ENCODE data around the gene LSM7. TPM values are rescaled to one million over a fixed set of nuclear protein-coding genes. Genes with fewer than 3 reads are reported as not detected.

Gene LSM7
- polyA plus RNA-seq, 3 donors: 98.6 to 312 (median 132) TPM

- H3K27ac ChIP-seq (ENCODE audit: low read depth in 1 of 2, low read length in 2 of 2): peak overlapping the region; percentile 71 to 96
- Mint-ChIP-seq H3K4me3 (peak overlapping the region; percentile 70 to 75), H3K9me3 (peaks cover 0 to 7% (median 0%) of the 10 kb centered on the region in 7 donors), H3K27ac (peak overlapping the region; percentile 84 to 96 (median 91)), H3K4me1 (peaks cover 46% of the 10 kb centered on the region), H3K27me3 (ENCODE audit: low read depth in 3 of 3) (peaks cover 0 to 5% (median 2%) of the 10 kb centered on the region in 3 donors), H3K36me3 (peaks cover 29 to 55% of the 10 kb centered on the region in 2 donors)
- no peaks in the 10 kb centered on the region for H3K27me3 ChIP-seq (ENCODE audit: control insufficient read depth in 2 of 2, insufficient read depth in 2 of 2, low read length in 2 of 2)
- TF ChIP-seq, protein P1, sequence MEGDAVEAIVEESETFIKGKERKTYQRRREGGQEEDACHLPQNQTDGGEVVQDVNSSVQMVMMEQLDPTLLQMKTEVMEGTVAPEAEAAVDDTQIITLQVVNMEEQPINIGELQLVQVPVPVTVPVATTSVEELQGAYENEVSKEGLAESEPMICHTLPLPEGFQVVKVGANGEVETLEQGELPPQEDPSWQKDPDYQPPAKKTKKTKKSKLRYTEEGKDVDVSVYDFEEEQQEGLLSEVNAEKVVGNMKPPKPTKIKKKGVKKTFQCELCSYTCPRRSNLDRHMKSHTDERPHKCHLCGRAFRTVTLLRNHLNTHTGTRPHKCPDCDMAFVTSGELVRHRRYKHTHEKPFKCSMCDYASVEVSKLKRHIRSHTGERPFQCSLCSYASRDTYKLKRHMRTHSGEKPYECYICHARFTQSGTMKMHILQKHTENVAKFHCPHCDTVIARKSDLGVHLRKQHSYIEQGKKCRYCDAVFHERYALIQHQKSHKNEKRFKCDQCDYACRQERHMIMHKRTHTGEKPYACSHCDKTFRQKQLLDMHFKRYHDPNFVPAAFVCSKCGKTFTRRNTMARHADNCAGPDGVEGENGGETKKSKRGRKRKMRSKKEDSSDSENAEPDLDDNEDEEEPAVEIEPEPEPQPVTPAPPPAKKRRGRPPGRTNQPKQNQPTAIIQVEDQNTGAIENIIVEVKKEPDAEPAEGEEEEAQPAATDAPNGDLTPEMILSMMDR (IDR thresholded peaks at IDR 0.05): peak; percentile 99
- peaks cover 29 to 40% of the 10 kb centered on the region in 2 donors for H3K36me3 ChIP-seq (replicated peaks in 1 of 2; ENCODE audit: control insufficient read depth in 1 of 2, insufficient read depth in 2 of 2, low read length in 2 of 2)
- intact Hi-C loops (cut with micrococcal nuclease): loop anchor here (1.0 to 10.0 kb wide), 5 partner anchors 35 to 341 kb away; partner anchors contain the start of genes DOT1L (in 1 of the 2), LSM7 (in 1 of the 2), PLEKHJ1 (in 1 of the 2) and SF3A2 (in 1 of the 2)
- H3K9ac ChIP-seq (ENCODE audit: insufficient read depth, low read length, poor library complexity, severe bottlenecking): peak overlapping the region; percentile 33
- no peaks in the 10 kb centered on the region for H3K9me3 ChIP-seq (replicated peaks in 1 of 2; ENCODE audit: control insufficient read depth in 1 of 2, insufficient read depth in 1 of 2, low read length in 2 of 2)
- H3K79me2 ChIP-seq (ENCODE audit: insufficient read depth, low read length): peaks cover 78% of the 10 kb centered on the region
- peaks cover 43 to 58% of the 10 kb centered on the region in 2 donors for H3K4me1 ChIP-seq (ENCODE audit: control insufficient read depth in 1 of 2, insufficient read depth in 2 of 2, low read length in 2 of 2)
- DNase-seq: peak; percentile 76 to 81 (median 79)
- H2AFZ ChIP-seq (ENCODE audit: insufficient read depth, low read depth, low read length, poor library complexity, severe bottlenecking): no peak overlapping the region
- H4K20me1 ChIP-seq (ENCODE audit: insufficient read depth, low read length): peaks cover 84% of the 10 kb centered on the region
- H3K4me2 ChIP-seq (replicated peaks; ENCODE audit: extremely low read depth, low read length, poor library complexity, severe bottlenecking): peak overlapping the region; percentile 82
- H3K4me3 ChIP-seq (replicated peaks in 1 of 3; ENCODE audit: low read depth in 2 of 3, low read length in 3 of 3): peak overlapping the region; percentile 20 to 100 (median 41)
- WGBS (ENCODE audit: insufficient coverage): 15% methylated on average over 43 of the region's 45 CpGs
These were observed 54.8 kb downstream of the LSM7 start for GRCh38 chr19:2273356-2274184.

Other genes with a start within 250 kb of the LSM7 start
- 100 to 1,000 TPM in 1 of 3 donors, 10 to 100 TPM in 2; 60.5 to 179 (median 96.3) TPM for gene MOB3A, start 232.3 kb downstream of the LSM7 start, polyA plus RNA-seq
- 10 to 100 TPM in 1 of 3 donors, under 1 TPM in 2; 0.41 to 17.5 (median 0.80) TPM for gene IZUMO4, start 231.7 kb downstream of the LSM7 start, polyA plus RNA-seq
- 100 to 1,000 TPM in 1 of 3 donors, 10 to 100 TPM in 1, 1 to 10 TPM in 1; 9.6 to 105 (median 12.4) TPM for gene AP3D1, start 177.0 kb downstream of the LSM7 start, polyA plus RNA-seq
- gene DOT1L, start 164.7 kb downstream of the LSM7 start, polyA plus RNA-seq: 10 to 100 TPM in 1 of 3 donors, under 1 TPM in 2; 0.32 to 18.2 (median 0.75) TPM
- 10 to 100 TPM; 62.1 to 90.0 (median 69.0) TPM for gene PLEKHJ1, start 92.3 kb downstream of the LSM7 start, polyA plus RNA-seq
- 10 to 100 TPM in 2 of 3 donors, 1 to 10 TPM in 1; 8.0 to 70.8 (median 11.6) TPM for gene SF3A2, start 91.8 kb downstream of the LSM7 start, polyA plus RNA-seq
- gene AMH, start 79.3 kb downstream of the LSM7 start, polyA plus RNA-seq: under 1 TPM in 1 of 3 donors, not detected in 2; 0.12 TPM
- gene JSRP1, start 72.2 kb downstream of the LSM7 start, polyA plus RNA-seq: under 1 TPM in 2 of 3 donors, not detected in 1; 0.38 to 0.50 TPM
- gene PEAK3, start 46.4 kb downstream of the LSM7 start, polyA plus RNA-seq: 1 to 10 TPM; 2.4 to 6.3 (median 2.9) TPM
- 1 to 10 TPM in 2 of 3 donors, under 1 TPM in 1; 0.08 to 2.8 (median 2.2) TPM for gene LINGO3, start 20.4 kb downstream of the LSM7 start, polyA plus RNA-seq
- gene SPPL2B, start 98 bp upstream of the LSM7 start, polyA plus RNA-seq: 10 to 100 TPM in 1 of 3 donors, 1 to 10 TPM in 2; 5.7 to 64.9 (median 8.7) TPM
- gene TMPRSS9, start 31.7 kb upstream of the LSM7 start, polyA plus RNA-seq: under 1 TPM in 2 of 3 donors, not detected in 1; 0.12 to 0.30 TPM
- gene TIMM13, start 99.0 kb upstream of the LSM7 start, polyA plus RNA-seq: 10 to 100 TPM; 17.3 to 89.3 (median 72.4) TPM
- 1 to 10 TPM; 2.3 to 7.6 (median 4.2) TPM for gene LMNB2, start 128.4 kb upstream of the LSM7 start, polyA plus RNA-seq
- gene GADD45B, start 147.5 kb upstream of the LSM7 start, polyA plus RNA-seq: 100 to 1,000 TPM in 1 of 3 donors, 10 to 100 TPM in 2; 67.4 to 505 (median 76.2) TPM

Data from CD14-positive monocyte (primary cell).